ENCODE data around the gene CDK11A. TPM values are rescaled to one million over a fixed set of nuclear protein-coding genes. Genes with fewer than 3 reads are reported as not detected.

Gene CDK11A
- total RNA-seq, 1 donor from 2014 or later = 14.9 TPM

DNA sequence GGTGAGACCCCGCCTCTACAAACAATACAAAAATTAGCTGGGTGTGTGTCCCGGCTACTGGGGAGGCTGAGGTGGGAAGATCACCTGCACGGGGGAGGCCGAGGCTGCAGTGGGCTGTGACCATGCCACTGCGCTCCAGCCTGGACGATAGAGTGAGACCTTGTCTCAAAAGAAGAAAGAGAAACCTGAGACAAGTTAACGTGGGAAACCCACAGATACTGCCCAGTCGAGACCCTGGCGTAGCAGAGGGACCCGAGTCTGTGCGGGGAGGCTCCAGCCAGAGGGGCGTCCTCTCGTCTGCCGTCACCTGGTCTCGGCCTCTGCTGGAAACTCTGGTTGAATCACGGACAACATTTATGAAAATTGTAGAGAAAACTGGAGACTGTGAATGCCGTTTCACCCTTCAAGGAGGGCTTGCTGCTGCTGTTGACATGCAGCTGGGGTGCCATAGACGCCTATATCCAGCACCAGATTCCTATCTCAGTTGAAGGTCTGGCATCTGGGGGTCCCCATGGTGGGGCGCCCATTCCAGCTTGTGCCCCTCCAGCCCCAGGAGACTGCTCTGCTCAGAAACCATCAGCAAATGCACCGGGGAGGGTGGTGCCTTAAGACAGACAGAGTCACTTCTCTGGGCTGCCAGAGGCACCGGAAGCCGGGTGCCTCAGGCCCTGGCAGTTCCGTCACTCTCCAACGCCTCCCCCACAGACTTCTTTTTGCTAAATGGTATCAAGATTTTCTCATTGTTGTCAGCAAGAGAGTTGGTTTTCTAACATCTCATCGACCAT is 51.8 kb downstream of the CDK11A start:
- TF ChIP-seq, protein P1, sequence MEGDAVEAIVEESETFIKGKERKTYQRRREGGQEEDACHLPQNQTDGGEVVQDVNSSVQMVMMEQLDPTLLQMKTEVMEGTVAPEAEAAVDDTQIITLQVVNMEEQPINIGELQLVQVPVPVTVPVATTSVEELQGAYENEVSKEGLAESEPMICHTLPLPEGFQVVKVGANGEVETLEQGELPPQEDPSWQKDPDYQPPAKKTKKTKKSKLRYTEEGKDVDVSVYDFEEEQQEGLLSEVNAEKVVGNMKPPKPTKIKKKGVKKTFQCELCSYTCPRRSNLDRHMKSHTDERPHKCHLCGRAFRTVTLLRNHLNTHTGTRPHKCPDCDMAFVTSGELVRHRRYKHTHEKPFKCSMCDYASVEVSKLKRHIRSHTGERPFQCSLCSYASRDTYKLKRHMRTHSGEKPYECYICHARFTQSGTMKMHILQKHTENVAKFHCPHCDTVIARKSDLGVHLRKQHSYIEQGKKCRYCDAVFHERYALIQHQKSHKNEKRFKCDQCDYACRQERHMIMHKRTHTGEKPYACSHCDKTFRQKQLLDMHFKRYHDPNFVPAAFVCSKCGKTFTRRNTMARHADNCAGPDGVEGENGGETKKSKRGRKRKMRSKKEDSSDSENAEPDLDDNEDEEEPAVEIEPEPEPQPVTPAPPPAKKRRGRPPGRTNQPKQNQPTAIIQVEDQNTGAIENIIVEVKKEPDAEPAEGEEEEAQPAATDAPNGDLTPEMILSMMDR (IDR thresholded peaks at IDR 0.05; ENCODE audit: insufficient read depth, low read length, poor library complexity, severe bottlenecking) = no peak
- H3K36me3 ChIP-seq (ENCODE audit: control insufficient read depth, insufficient read depth, low read length) = no peaks in the 10 kb centered on the region
- H3K27me3 ChIP-seq (ENCODE audit: control insufficient read depth, insufficient read depth, low read length) = no peaks in the 10 kb centered on the region
- DNase-seq (ENCODE audit: low read depth) = no peak
- no peak overlapping the region for H3K4me3 ChIP-seq (ENCODE audit: low read depth, low read length)

DNA sequence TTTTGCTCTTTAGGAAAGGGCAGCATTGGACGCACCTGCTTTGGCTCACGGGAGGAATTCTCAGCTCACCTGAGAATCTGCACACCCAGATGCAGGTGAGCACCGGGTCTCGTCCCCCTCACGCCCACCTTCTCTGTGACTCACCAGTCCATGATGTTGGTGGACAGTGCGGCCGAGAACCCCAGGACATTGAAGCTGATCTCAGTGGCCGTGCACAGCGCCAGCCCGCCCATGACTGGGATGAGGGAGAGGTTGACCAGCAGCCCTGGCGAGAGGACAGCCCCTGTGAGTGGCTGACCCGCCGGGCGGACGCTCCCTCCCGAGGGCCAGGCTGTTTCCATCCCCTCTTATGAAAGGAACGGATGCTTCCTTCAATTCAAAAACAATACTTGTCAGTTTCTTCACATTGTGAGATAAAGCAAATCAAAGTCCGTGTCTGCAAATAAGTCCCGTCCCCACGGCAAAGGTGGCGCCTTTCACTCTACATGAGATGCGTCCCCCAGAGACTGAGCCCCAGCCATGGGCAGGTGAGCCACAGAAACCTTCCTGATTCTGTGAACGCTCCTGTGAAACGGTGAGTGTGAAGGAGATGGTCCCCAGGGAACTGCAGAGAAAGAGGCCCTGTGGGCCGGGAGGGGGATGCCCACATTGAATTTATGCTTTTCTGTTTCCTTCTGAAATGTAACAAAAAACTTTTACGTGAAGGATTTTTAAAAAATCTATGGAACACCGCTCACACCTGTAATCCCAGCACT is 52.6 kb downstream of the CDK11A start:
- no peaks in the 10 kb centered on the region for H3K27me3 ChIP-seq (ENCODE audit: control insufficient read depth, insufficient read depth, low read length)
- no peak overlapping the region for H3K4me3 ChIP-seq (ENCODE audit: low read depth, low read length)
- TF ChIP-seq, protein P1 (IDR thresholded peaks at IDR 0.05; ENCODE audit: insufficient read depth, low read length, poor library complexity, severe bottlenecking) = no peak
- no peak for DNase-seq (ENCODE audit: low read depth)
- H3K36me3 ChIP-seq (ENCODE audit: control insufficient read depth, insufficient read depth, low read length) = no peaks in the 10 kb centered on the region

DNA sequence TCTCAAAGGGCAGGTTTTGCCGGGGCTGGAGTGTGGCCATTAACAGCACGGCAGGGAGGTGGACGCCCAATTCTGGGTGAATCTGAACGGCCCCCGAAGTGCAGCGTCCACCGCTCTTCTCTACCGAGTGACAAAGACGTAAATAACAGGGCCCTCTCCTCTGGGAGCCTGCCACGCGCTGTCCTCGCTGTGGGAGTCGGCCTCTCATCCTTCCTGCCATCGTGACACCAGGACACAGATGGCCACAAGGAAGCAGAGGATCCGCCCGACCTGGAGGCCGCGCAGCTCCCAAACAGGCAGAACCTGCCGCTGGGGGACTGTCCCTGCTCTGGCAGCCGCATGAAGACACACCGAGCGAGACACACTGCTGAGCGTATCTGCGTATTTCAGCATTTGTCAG is 53.3 kb downstream of the CDK11A start:
- no peaks in the 10 kb centered on the region for H3K36me3 ChIP-seq (ENCODE audit: control insufficient read depth, insufficient read depth, low read length)
- no peaks in the 10 kb centered on the region for H3K27me3 ChIP-seq (ENCODE audit: control insufficient read depth, insufficient read depth, low read length)
- DNase-seq (ENCODE audit: low read depth) = no peak
- no peak overlapping the region for H3K4me3 ChIP-seq (ENCODE audit: low read depth, low read length)
- TF ChIP-seq, protein P1 (IDR thresholded peaks at IDR 0.05; ENCODE audit: insufficient read depth, low read length, poor library complexity, severe bottlenecking) = no peak

DNA sequence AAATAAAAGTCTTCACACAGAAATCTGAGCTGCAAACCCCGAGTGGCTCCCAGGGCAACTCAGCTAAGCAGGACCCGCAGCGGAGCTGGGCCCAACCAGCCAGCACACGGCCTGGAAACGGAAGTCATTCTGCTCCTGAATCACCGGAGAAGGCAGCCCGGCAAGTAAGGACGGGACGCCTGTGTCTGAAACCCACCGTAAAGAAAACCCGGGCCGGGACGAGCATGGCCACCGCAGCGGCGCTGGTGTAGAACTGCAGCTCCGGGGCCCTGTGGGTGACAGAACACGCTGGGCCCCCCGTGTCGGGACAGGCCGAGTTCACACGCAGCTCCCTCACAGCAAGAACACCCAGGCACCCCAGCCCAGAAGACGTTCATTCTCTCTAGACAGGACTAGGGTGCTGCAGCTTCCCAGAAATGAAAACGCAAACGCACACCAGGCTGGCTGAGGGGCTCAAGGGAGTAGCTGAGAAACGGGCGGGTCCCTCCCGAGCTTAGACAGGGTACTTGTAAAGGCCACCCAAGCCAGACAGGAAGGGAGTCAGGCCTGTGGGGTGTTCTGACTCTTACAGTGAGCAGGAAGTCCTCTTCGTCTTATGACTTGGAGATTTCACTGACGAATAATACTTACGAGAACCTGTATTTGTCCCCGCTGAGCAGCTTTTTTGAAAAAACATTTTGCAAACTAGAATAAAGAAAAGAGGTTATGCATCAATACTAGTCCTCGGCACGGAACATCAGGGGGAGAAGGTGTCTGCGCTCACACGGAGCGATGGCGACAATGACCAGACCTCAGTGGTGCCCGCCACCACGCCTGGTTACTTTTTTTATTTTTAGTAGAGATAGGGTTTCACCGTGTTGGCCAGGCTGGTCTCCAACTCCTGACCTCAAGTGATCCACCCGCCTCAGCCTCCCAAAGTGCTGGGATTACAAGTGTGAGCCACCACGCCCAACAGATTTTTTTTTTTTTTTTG is 54.4 kb downstream of the CDK11A start:
- TF ChIP-seq, protein P1 (IDR thresholded peaks at IDR 0.05; ENCODE audit: insufficient read depth, low read length, poor library complexity, severe bottlenecking) = no peak
- no peak for DNase-seq (ENCODE audit: low read depth)
- H3K27me3 ChIP-seq (ENCODE audit: control insufficient read depth, insufficient read depth, low read length) = no peaks in the 10 kb centered on the region
- peaks cover 2% of the 10 kb centered on the region for H3K36me3 ChIP-seq (ENCODE audit: control insufficient read depth, insufficient read depth, low read length)
- no peak overlapping the region for H3K4me3 ChIP-seq (ENCODE audit: low read depth, low read length)

DNA sequence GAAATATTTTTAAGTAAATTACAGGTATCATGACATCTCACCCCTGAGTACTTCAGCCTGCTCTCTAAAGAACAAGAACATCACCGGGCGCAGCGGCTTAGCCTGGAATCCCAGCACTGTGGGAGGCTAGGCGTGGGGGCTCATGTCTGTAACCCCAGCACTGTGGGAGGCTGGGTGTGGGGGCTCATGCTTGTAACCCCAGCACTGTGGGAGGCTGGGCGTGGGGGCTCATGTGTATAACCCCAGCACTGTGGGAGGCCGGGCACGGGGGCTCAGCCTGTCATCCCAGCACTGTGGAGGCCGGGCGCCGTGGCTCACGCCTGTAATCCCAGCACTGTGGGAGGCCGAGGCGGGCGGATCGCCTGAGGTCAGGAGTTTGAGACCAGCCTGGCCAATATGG is 57.6 kb downstream of the CDK11A start:
- Histone ChIP-seq H3K27me3 (ENCODE audit: control insufficient read depth, insufficient read depth, low read length) (no peaks in the 10 kb centered on the region), H3K36me3 (ENCODE audit: control insufficient read depth, insufficient read depth, low read length) (peaks cover 2% of the 10 kb centered on the region), H3K4me3 (ENCODE audit: low read depth, low read length) (no peak overlapping the region)
- TF ChIP-seq, protein P1 (IDR thresholded peaks at IDR 0.05; ENCODE audit: insufficient read depth, low read length, poor library complexity, severe bottlenecking) = no peak
- DNase-seq (ENCODE audit: low read depth) = no peak
